Measurements from ENCODE around the gene MAGI1.

DNA sequence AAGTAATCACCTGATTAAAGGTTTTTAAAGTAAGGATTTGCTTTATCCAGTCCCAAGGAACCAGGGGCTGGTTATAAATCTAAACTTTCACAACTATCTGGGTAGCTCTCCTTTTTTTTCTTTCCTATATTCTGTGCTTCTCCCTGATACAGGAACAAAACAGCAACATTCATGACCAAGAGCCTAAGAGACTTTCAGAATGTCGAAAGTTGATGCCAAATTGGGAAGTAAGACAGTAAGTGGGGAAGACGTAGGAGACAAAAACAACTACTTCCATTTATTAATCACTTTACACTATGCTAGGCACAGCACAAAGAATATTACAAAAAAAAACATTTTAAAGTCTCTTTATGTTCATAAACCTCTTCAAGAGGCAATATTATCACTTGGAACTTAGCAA lies 211.6 kb downstream of the MAGI1 start:
- TF ChIP-seq, protein P1, sequence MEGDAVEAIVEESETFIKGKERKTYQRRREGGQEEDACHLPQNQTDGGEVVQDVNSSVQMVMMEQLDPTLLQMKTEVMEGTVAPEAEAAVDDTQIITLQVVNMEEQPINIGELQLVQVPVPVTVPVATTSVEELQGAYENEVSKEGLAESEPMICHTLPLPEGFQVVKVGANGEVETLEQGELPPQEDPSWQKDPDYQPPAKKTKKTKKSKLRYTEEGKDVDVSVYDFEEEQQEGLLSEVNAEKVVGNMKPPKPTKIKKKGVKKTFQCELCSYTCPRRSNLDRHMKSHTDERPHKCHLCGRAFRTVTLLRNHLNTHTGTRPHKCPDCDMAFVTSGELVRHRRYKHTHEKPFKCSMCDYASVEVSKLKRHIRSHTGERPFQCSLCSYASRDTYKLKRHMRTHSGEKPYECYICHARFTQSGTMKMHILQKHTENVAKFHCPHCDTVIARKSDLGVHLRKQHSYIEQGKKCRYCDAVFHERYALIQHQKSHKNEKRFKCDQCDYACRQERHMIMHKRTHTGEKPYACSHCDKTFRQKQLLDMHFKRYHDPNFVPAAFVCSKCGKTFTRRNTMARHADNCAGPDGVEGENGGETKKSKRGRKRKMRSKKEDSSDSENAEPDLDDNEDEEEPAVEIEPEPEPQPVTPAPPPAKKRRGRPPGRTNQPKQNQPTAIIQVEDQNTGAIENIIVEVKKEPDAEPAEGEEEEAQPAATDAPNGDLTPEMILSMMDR (IDR thresholded peaks at IDR 0.05), result no peak
- no peak for TF ChIP-seq POLR2A (IDR thresholded peaks at IDR 0.05)
